ENCODE results near the gene CRYBG2. TPM values are rescaled to one million over a fixed set of nuclear protein-coding genes. Genes with fewer than 3 reads are reported as not detected.
A peak's percentile ranks its signal among the peaks of the same experiment; 100 is the strongest.

Gene CRYBG2
- total and polyA plus RNA-seq, 5 donors = not detected

DNA sequence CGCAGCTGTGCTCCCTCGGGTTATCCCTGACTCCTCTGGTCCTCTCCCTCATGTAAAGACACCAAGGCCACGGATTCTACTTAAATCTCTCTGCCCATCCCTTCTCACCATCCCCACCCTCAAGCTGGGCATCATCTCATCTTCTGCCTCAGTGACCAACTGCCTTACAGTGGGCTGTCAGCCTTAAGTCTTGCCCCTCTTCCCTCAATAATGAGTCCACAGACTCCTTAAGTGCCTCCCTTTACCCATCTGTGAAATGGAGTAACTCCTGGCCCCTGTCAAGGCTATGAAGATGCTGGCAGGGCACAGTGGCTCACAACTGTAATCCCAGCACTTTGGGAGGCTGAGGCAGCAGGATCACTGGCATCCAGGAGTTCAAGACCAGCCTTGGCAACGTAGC, 62.0 kb downstream of the CRYBG2 start:
- WGBS = 94% methylated on average over 4 of the region's 4 CpGs
- DNase-seq (no peak), ATAC-seq (no peak)
- Histone ChIP-seq H3K9me3 (ENCODE audit: control insufficient read depth, low read length) (no peaks in the 10 kb centered on the region), H3K4me1 (ENCODE audit: control insufficient read depth, insufficient read depth, low read length) (no peaks in the 10 kb centered on the region), H3K4me3 (ENCODE audit: low read length) (no peak overlapping the region), H3K27ac (ENCODE audit: low read length) (no peak overlapping the region), H3K27me3 (ENCODE audit: control insufficient read depth, insufficient read depth) (no peaks in the 10 kb centered on the region)
- intact Hi-C loops (cut with DNase I) = no loop called here

DNA sequence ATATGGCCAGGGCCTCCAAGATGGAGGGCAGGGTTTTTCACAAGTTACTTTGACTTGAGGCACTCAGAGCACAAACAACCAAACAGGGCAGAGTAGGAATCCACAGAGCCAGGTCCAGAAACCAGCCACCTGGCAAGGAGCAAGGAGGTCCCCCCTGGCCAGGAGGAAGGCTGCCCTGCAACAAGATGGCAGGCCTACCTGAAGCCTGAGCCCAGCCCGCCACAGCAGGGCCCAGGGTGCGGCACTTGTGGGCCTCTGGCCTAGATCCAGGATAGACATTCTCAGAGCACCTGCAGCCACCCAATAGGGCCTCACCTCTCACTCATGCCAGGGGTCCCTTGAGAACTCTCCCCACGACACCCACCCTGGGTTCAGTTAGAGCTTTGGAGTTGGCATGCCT, 62.5 kb downstream of the CRYBG2 start:
- H3K4me3 ChIP-seq (ENCODE audit: low read length) = no peak overlapping the region
- peak in 1 of 3 donors; percentile 35 for DNase-seq
- 91% methylated on average over 3 of the region's 3 CpGs for WGBS
- no peaks in the 10 kb centered on the region for H3K4me1 ChIP-seq (ENCODE audit: control insufficient read depth, insufficient read depth, low read length)
- no peaks in the 10 kb centered on the region for H3K27me3 ChIP-seq (ENCODE audit: control insufficient read depth, insufficient read depth)
- H3K27ac ChIP-seq (ENCODE audit: low read length) = no peak overlapping the region
- no peak for ATAC-seq
- no peaks in the 10 kb centered on the region for H3K9me3 ChIP-seq (ENCODE audit: control insufficient read depth, low read length)
- intact Hi-C loops (cut with DNase I) = no loop called here

DNA sequence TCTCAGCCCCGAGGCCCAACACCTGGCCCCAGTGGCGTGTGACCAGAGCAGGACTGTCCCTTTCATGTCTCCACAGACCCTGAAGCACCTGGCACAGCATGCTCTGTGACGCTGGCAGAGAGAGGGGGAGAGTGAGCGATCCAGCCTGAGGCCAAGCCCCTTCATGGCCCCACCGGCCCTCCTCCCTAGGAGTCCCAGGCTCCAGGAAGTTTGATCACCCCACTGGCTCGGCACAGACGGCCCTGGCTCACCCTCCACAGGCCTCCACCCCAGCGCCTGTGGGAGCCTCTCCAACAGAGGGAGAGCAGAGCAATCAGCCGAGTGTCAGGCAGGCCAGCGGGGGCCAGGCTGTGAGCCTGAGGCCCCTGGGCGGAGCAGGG, 63.1 kb downstream of the CRYBG2 start:
- intact Hi-C loops (cut with DNase I) = no loop called here
- H3K4me1 ChIP-seq (ENCODE audit: control insufficient read depth, insufficient read depth, low read length) = no peaks in the 10 kb centered on the region
- DNase-seq (peak in 2 of 3 donors; percentile 73), ATAC-seq (peak; percentile 6 to 12)
- H3K27ac ChIP-seq (ENCODE audit: low read length) = no peak overlapping the region
- 66% methylated on average over 11 of the region's 11 CpGs for WGBS
- H3K9me3 ChIP-seq (ENCODE audit: control insufficient read depth, low read length) = no peaks in the 10 kb centered on the region
- H3K4me3 ChIP-seq (ENCODE audit: low read length) = no peak overlapping the region
- no peaks in the 10 kb centered on the region for H3K27me3 ChIP-seq (ENCODE audit: control insufficient read depth, insufficient read depth)

DNA sequence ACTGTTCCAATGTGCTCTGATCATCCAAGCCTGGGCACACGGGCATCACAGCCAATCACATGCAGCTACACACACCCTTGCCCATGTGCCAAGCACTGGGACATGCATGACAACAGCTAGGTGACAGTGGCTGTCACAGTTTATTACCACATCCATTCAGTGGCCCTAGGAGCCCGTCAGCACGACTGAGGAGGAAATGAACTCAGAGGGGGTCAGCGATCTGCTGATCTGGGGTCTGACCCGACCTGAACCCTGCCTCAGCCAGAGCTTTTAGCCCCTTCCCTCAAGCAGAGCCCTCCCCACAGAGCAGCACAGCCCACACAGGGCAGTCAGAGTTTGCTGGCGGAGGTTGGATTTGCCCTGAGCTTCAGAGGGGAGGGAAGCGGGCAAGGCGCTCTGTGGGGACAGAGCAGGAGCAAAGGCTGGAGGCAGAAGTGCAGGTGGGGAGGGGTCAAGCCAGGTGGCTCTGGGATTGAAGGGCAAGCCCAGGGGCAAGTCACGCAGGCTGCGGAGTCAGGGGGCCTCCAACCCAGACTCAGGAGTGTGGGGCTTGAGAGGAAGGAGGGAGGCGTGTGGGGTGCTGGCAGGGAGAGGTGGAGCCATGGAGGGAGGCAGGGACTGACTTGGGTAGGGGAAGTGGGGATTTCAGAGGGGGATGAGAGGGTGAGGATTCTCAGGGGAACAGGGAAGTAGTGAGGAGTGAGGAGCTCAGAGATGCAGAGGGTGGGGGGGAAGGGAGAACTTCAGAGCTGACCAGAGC, 63.6 kb downstream of the CRYBG2 start:
- Histone ChIP-seq H3K9me3 (ENCODE audit: control insufficient read depth, low read length) (no peaks in the 10 kb centered on the region), H3K4me3 (ENCODE audit: low read length) (no peak overlapping the region), H3K27ac (ENCODE audit: low read length) (no peak overlapping the region), H3K27me3 (ENCODE audit: control insufficient read depth, insufficient read depth) (no peaks in the 10 kb centered on the region), H3K4me1 (ENCODE audit: control insufficient read depth, insufficient read depth, low read length) (no peaks in the 10 kb centered on the region)
- intact Hi-C loops (cut with DNase I) = no loop called here
- DNase-seq (peak in 2 of 3 donors; percentile 41 to 51), ATAC-seq (peak in 1 of 2 donors; percentile 10)
- 74% methylated on average over 11 of the region's 11 CpGs for WGBS

DNA sequence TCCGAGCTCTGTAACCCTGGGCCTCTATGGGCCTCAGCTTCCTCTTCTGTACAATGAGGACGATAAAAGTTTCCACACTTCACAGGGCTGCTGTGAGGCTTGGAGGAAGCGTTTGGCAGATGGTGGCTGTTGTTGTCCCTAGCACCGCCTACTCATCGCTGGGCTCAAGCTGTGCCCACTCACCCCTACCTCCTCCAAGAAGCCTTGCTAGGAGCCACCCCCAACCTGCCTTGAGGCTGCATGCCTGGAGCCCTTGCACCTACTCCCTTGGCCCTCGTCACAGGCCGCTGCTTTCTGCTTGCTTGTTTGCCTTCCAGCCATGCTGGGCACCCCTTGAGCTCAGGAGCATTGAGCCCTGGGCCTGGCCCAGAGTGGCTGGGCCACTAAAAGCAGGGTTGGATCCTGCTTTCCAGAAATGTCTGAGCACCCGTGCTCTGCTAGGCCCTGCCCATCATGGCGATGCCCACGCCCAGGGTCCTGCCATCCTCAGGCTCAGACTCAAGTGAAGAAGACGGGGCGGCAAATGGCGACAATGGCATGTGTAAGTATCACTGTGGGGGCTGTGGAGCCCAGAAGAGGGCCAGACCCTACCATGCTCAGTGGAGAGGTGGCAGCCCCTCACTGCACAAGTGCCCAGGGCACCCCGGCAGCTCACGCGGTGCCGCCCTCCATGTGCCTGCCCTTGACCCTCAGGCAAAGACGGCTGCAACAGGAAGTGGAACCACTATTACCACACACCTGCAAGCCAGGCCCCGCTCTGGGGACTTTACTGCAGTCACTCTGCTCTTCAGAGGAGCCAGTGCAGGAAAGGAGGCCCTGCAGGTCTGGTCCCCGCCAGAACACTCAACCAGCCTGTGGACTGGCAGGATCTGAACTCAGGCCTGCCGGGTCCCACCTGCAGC, 64.5 kb downstream of the CRYBG2 start:
- DNase-seq (peak in 2 of 3 donors; percentile 66 to 74), ATAC-seq (peak in 1 of 2 donors; percentile 5)
- no peak overlapping the region for H3K4me3 ChIP-seq (ENCODE audit: low read length)
- H3K9me3 ChIP-seq (ENCODE audit: control insufficient read depth, low read length) = no peaks in the 10 kb centered on the region
- WGBS = 81% methylated on average over 21 of the region's 21 CpGs
- H3K27me3 ChIP-seq (ENCODE audit: control insufficient read depth, insufficient read depth) = no peaks in the 10 kb centered on the region
- H3K4me1 ChIP-seq (ENCODE audit: control insufficient read depth, insufficient read depth, low read length) = peaks cover 4% of the 10 kb centered on the region
- no peak overlapping the region for H3K27ac ChIP-seq (ENCODE audit: low read length)
- intact Hi-C loops (cut with DNase I) = no loop called here

DNA sequence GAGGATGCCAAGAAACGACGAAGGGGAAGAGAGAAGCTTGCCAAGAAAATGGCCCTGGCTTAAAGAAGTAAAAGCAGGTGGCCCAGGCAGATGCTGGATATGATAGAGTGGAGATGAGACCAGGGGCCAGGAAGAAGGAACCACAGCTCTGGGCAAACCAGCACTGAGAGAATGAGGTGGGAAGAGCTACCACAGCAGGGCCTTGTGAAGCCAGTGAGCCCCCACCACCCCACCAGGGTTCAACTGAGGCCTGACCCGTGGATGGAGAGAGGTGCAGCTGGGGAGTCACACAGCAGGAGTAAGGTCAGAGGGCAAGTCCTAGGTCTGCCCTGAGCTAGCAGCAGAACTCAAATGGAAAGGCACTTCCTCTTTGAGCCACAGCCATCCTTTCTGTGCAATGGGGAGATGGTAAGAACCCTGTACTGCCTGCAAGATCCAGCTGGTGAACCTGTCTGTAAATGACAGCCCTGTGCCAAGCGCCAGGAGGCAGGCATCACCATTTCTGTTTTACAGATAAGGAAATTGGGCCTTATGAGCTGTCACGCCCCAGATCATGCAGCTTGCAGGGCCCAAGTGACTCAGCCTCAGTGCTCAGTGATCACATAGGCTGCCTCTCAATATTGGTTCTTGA, 65.5 kb downstream of the CRYBG2 start:
- 59% methylated on average over 5 of the region's 5 CpGs for WGBS
- intact Hi-C loops (cut with DNase I) = no loop called here
- Histone ChIP-seq H3K27ac (ENCODE audit: low read length) (no peak overlapping the region), H3K4me3 (ENCODE audit: low read length) (no peak overlapping the region), H3K9me3 (ENCODE audit: control insufficient read depth, low read length) (no peaks in the 10 kb centered on the region), H3K4me1 (ENCODE audit: control insufficient read depth, insufficient read depth, low read length) (peaks cover 6% of the 10 kb centered on the region), H3K27me3 (ENCODE audit: control insufficient read depth, insufficient read depth) (no peaks in the 10 kb centered on the region)
- ATAC-seq = no peak
- DNase-seq = peak in 1 of 3 donors; percentile 42

DNA sequence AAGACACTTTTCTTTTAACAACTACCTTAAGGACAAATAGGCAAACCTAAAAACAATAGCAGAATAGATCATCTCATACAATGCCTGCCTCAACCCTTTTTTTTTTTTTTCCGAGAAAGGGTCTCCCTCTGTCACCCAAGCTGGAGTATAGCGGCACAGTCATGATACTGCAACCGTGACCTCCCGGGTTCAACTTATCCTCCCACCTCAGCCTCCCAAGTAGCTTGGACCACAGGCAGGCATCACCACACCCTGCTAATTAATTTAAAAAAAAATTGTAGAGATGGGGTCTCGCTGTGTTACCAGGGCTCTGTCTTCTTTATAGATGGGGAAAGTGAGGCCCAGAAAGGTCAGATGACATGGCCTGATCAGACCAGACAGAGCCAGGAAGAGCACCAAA, 66.1 kb downstream of the CRYBG2 start:
- no peak overlapping the region for H3K27ac ChIP-seq (ENCODE audit: low read length)

DNA sequence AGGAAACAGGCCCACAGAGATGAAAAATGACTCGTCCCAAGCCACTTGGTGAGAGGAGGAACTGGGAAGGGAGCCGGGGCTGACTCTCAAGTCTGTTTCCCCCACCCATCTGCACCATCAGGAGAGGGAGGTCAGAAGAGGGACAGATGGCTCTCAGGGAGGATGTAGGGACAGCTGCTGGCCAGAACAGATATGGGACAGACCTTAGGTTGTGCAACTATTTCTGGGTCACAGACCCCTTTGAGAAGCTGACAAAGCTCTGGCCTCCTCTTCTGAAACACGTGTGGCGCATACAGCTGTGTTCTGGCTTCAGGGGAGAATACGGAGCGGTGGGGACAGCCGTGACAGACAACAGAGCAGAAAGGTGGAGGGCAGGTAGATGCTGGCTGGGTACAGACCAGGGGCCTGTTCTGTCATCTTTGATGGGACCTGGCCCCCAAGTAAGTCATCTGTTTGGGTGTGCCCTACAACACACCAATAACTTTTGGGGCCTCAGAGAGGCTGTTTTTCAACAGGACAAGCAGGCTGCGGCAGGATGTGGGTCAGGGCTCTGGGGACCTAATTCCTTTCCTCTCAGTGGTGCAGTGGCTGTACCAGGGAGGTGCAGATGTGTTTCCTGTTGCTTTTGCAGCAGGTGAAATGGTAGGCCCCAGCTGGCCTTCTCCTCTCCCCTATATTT, 66.8 kb downstream of the CRYBG2 start:
- H3K4me1 ChIP-seq (ENCODE audit: control insufficient read depth, insufficient read depth, low read length) = peaks cover 6% of the 10 kb centered on the region
- intact Hi-C loops (cut with DNase I) = no loop called here
- no peaks in the 10 kb centered on the region for H3K27me3 ChIP-seq (ENCODE audit: control insufficient read depth, insufficient read depth)
- H3K4me3 ChIP-seq (ENCODE audit: low read length) = no peak overlapping the region
- no peaks in the 10 kb centered on the region for H3K9me3 ChIP-seq (ENCODE audit: control insufficient read depth, low read length)
- DNase-seq (peak; percentile 60 to 78 (median 77)), ATAC-seq (peak; percentile 15 to 31)
- WGBS = 35% methylated on average over 8 of the region's 8 CpGs
- peak overlapping the region; percentile 26 for H3K27ac ChIP-seq (ENCODE audit: low read length)

More for the DNA sequence above, 66.1 kb downstream of the CRYBG2 start:
- H3K4me3 ChIP-seq (ENCODE audit: low read length) = no peak overlapping the region
- 81% methylated on average over 5 of the region's 5 CpGs for WGBS
- H3K27me3 ChIP-seq (ENCODE audit: control insufficient read depth, insufficient read depth) = no peaks in the 10 kb centered on the region
- H3K4me1 ChIP-seq (ENCODE audit: control insufficient read depth, insufficient read depth, low read length) = peaks cover 6% of the 10 kb centered on the region
- ATAC-seq (no peak), DNase-seq (no peak)
- H3K9me3 ChIP-seq (ENCODE audit: control insufficient read depth, low read length) = no peaks in the 10 kb centered on the region
- intact Hi-C loops (cut with DNase I) = no loop called here

DNA sequence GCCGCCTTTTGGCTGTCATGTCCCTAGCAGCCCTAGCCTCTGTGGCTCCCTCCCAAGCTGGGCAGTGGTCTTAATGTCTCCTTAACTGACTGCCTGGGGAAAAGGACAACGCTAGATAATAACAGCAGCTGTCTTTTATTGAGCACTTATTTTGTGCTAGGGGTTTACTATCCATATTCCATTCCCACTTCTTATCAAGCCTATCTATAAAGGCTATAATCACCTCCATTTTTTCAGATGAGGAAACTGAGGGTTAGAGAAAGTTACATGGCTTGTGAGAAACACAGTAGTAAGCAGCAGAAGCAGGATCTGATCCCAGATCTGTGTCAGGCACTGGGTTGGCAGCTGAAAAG, 67.9 kb downstream of the CRYBG2 start:
- H3K4me3 ChIP-seq (ENCODE audit: low read length) = no peak overlapping the region
- DNase-seq = no peak
- H3K4me1 ChIP-seq (ENCODE audit: control insufficient read depth, insufficient read depth, low read length) = peaks cover 6% of the 10 kb centered on the region
- 88% methylated on average over 2 of the region's 2 CpGs for WGBS
- intact Hi-C loops (cut with DNase I) = no loop called here
- H3K9me3 ChIP-seq (ENCODE audit: control insufficient read depth, low read length) = no peaks in the 10 kb centered on the region
- no peak overlapping the region for H3K27ac ChIP-seq (ENCODE audit: low read length)
- H3K27me3 ChIP-seq (ENCODE audit: control insufficient read depth, insufficient read depth) = no peaks in the 10 kb centered on the region
- no peak for ATAC-seq

DNA sequence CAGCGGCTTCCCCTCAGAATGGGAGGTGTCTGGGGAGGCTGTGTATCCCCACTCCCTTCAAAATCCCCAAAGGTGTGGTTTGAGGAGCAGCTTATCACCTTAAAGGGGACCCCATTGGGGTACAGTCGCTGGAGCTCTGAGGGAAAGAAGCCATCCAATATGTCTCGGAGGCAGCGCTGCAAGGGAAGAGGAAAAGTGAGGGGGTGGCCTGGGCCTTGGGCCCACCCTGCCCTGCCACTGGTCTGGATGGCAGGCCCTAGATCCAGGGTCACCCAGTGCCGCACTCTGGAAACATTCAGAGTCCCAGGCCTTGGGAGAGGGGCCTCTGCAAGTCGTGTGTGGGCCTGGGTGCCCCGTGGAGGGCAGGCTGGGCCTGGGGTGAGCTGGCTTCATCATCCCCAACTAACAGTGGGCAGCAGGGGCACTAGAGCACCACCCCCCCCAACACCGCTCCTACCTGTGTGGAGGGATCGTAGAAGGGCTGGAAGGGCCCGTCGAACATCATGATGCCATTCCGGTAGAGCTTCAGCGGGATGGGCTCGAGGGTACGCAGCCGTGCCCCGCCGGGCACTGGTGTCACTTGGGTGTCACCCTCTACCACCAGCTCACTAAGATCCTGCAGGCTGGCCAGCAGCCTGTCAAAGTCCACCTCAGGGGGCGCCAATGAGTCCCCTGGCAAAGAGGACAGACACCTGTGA, 68.4 kb downstream of the CRYBG2 start:
- DNase-seq (peak in 2 of 3 donors; percentile 68 to 72), ATAC-seq (no peak)
- no peak overlapping the region for H3K27ac ChIP-seq (ENCODE audit: low read length)
- H3K27me3 ChIP-seq (ENCODE audit: control insufficient read depth, insufficient read depth) = no peaks in the 10 kb centered on the region
- intact Hi-C loops (cut with DNase I) = no loop called here
- 82% methylated on average over 19 of the region's 19 CpGs for WGBS
- H3K4me3 ChIP-seq (ENCODE audit: low read length) = no peak overlapping the region
- H3K4me1 ChIP-seq (ENCODE audit: control insufficient read depth, insufficient read depth, low read length) = peaks cover 6% of the 10 kb centered on the region
- no peaks in the 10 kb centered on the region for H3K9me3 ChIP-seq (ENCODE audit: control insufficient read depth, low read length)

Data from right cardiac atrium (tissue), 5 donors.